Testis (tissue), 3 donors: ENCODE results near the gene UBE2E1. TPM values are rescaled to one million over a fixed set of nuclear protein-coding genes. Genes with fewer than 3 reads are reported as not detected.

ENCODE experiments used
- DNase-seq: peaks from one replicate; pipeline ENCODE4 v3.0.0-alpha.2; 2019
- H3K27ac ChIP-seq, 2 donors: fragments of 200-600 bp; sonication (generic); one replicate each; pipeline ENCODE4 v1.5.1; 2019
- H3K27me3 ChIP-seq: fragments of 200-600 bp; sonication (generic); one replicate; pipeline ENCODE4 v1.5.1; 2019
- H3K36me3 ChIP-seq: fragments of 200-600 bp; sonication (generic); one replicate; pipeline ENCODE4 v1.5.1; 2017; ENCODE audit warnings: low read depth; ENCODE audit errors: missing control alignments
- H3K4me1 ChIP-seq: fragments of 200-600 bp; sonication (generic); one replicate; pipeline ENCODE4 v1.5.1; 2019
- H3K4me3 ChIP-seq, 2 donors: fragments of 200-600 bp; sonication (generic); one replicate each; pipeline ENCODE4 v1.5.1; 2017 to 2019
- H3K9me3 ChIP-seq: fragments of 200-600 bp; sonication (generic); one replicate; pipeline ENCODE4 v1.5.1; 2017
- POLR2A ChIP-seq: fragments of 450-650 bp; IDR thresholded peaks from one replicate; pipeline ENCODE4 v1.6.1; 2017; ENCODE audit warnings: antibody characterized with exemption, mild to moderate bottlenecking, moderate library complexity
- WGBS, 2 donors: methylation state at CpG; one replicate each; pipeline ENCODE4 v1.1.5; 2018; 5-methylcytosine and 5-hydroxymethylcytosine counted together
- intact Hi-C: fragments of 100-400 bp; cut with DNase I; formaldehyde crosslinking; loops from one replicate; pipeline ENCODE4 v1.15.1; 2023; ENCODE audit warnings: low total_unique reads
- polyA plus RNA-seq: library from polyadenylated mRNA; stranded (reverse); fragments of 350-450 nt; fragmentation: Illumina TruSeq; extraction: RNeasy Lipid Tissue Mini Kit (QIAGEN cat#74804); gene quantifications from one replicate; pipeline ENCODE4 v1.2.3, GENCODE V29; 2014; ENCODE audit warnings: low read depth, low replicate concordance; ENCODE audit not compliant: insufficient read depth
- total RNA-seq, 2 donors: library from RNA; depleted of rRNA; stranded (reverse); fragments of >200 nt; gene quantifications; one replicate each; pipeline ENCODE4 v1.2.3, GENCODE V29; 2016
- TF ChIP-seq, protein P1 (sequence below), 3 experiments: fragments of 450-650 bp in 2 of 3; fragments of 200-600 bp in 1 of 3; sonication (generic) in 1 of 3; IDR thresholded peaks; one replicate each; pipeline ENCODE4 v1.5.1; 2016 to 2019; ENCODE audit warnings: antibody characterized with exemption in 3 of 3, mild to moderate bottlenecking in 2 of 3, moderate library complexity in 1 of 3

The UBE2E1 gene
- total and polyA plus RNA-seq, 3 donors from 2014 or later: 68.7 to 89.5 (median 82.2) TPM

DNA sequence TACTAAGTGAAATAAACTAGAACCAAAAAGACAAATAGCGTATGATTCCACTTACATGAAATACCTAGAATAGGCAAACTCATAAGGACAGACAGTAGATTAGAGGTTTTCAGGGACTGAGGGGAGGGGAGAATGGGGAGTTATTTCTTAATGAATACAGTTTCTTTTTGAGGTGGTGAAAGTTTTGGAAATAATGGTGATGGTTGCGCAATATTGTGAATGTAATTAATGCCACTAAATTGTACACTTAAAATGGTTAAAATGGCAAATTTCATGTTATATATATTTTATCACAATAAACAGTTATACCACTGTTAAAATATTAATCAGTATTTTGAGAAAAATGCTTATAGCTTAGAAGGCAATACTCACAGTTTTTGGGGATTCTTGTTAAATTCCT lies 11.0 kb downstream of the UBE2E1 start:
- Histone ChIP-seq H3K4me1 (no peaks in the 10 kb centered on the region), H3K27ac (no peak overlapping the region), H3K4me3 (no peak overlapping the region), H3K27me3 (no peaks in the 10 kb centered on the region), H3K9me3 (no peaks in the 10 kb centered on the region), H3K36me3 (no peaks in the 10 kb centered on the region)
- WGBS, 2 donors: 95 to 97% methylated on average over 2 of the region's 2 CpGs
- TF ChIP-seq POLR2A: no peak
- no peak for DNase-seq
- intact Hi-C loops: no loop called here

DNA sequence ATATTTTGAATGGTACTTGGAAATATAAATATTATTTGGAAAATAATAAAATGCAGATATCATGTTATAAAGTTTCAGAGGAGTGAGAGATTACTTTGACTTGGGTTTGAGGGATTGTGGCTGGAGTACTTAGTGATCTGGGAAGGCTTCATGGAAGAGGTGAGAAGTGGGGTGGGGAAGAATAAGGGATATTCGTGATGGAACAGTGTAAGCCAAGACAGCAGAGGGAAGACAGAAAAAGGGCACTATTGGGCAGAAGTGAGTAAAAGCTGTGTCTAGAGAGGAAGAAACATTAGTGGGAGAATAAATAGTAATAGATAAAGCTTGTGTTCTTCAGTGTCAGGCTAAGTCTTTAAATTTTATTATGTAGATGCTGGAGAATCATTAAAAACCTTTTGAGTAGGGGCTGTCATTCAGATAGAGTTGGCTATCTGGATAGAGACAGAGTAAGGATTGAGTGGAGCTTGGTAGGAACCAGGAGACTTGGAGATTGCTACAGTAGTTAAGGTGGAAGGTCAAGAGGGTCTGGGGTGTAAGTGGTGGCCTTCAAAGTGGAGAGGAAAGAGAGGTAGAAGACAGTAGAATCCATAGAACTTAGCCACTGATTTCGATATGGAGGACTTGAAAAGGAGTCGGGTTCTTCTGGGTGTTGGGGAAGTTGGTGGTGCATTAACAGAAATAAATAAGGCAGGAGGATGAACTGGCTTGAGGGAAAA lies 11.9 kb downstream of the UBE2E1 start:
- Histone ChIP-seq H3K36me3 (no peaks in the 10 kb centered on the region), H3K9me3 (no peaks in the 10 kb centered on the region), H3K27ac (no peak overlapping the region), H3K27me3 (no peaks in the 10 kb centered on the region), H3K4me1 (no peaks in the 10 kb centered on the region), H3K4me3 (no peak overlapping the region)
- intact Hi-C loops: no loop called here
- no peak for DNase-seq
- TF ChIP-seq, protein P1, sequence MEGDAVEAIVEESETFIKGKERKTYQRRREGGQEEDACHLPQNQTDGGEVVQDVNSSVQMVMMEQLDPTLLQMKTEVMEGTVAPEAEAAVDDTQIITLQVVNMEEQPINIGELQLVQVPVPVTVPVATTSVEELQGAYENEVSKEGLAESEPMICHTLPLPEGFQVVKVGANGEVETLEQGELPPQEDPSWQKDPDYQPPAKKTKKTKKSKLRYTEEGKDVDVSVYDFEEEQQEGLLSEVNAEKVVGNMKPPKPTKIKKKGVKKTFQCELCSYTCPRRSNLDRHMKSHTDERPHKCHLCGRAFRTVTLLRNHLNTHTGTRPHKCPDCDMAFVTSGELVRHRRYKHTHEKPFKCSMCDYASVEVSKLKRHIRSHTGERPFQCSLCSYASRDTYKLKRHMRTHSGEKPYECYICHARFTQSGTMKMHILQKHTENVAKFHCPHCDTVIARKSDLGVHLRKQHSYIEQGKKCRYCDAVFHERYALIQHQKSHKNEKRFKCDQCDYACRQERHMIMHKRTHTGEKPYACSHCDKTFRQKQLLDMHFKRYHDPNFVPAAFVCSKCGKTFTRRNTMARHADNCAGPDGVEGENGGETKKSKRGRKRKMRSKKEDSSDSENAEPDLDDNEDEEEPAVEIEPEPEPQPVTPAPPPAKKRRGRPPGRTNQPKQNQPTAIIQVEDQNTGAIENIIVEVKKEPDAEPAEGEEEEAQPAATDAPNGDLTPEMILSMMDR (IDR thresholded peaks at IDR 0.05): no peak
- no peak for TF ChIP-seq POLR2A
- 91 to 93% methylated on average over 3 of the region's 3 CpGs for WGBS, 2 donors

DNA sequence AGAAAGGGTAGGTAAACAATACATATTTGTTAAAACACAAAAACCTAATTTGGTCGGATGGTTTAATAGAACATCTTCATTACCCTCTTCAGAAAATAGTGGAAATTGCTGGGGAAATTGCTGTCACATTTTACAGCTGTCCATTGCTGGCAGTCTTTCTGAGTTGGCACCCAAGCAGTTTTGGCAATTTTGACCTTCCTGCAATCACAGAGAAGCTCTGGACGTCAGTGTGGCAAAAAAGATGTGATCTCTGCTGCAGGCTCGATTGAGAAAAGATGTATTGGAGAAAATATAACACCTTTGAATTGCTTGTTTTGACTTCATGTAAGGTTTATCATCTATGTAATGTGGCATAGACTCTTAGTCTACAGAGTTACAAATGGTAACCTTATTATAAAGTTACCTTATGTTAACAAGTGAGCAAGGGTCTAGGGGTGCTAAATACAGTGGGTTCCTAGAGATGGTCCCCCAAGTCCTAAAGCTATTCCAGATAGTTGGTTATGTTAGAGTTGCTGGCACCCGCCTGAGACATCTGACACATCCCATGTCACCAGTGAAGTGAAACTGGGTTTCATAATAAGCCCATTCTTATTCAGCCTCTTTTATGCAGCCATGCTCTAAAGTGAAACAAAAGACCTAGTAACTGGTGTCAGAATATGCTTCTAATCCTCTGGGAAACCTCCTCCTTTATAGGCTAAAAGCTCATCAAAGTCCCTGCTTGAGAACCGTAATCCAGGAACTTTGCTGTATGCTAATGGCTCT lies 14.0 kb downstream of the UBE2E1 start:
- Histone ChIP-seq H3K36me3 (no peaks in the 10 kb centered on the region), H3K27ac (no peak overlapping the region), H3K27me3 (no peaks in the 10 kb centered on the region), H3K4me3 (no peak overlapping the region), H3K4me1 (no peaks in the 10 kb centered on the region), H3K9me3 (no peaks in the 10 kb centered on the region)
- DNase-seq: no peak
- WGBS, 2 donors: 66 to 70% methylated on average over 5 of the region's 5 CpGs
- no peak for TF ChIP-seq POLR2A
- TF ChIP-seq, protein P1 (IDR thresholded peaks at IDR 0.05): no peak
- intact Hi-C loops: no loop called here

DNA sequence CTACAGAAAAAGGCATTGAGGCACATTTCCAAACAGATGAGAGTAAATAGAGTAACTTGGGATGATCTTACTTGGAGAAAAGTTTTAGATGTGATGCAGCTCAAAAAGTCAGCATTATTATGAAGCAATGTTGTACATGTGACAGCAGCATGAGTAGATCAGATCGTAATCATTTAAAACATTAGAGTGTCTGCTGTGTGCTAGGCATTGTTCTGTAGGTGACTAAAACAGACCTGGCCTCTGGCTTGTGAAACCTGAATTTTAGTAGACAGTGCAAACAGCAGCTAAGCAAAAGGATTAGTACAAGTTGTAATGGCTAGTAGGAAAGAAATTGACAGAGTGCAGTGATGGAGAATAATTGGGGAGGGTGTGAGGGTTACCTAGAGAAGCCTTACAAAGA lies 15.1 kb downstream of the UBE2E1 start:
- Histone ChIP-seq H3K4me1 (no peaks in the 10 kb centered on the region), H3K9me3 (no peaks in the 10 kb centered on the region), H3K27me3 (no peaks in the 10 kb centered on the region), H3K4me3 (no peak overlapping the region), H3K36me3 (no peaks in the 10 kb centered on the region), H3K27ac (no peak overlapping the region)
- 96 to 100% methylated on average over 1 of the region's 1 CpG for WGBS, 2 donors
- intact Hi-C loops: no loop called here
- DNase-seq: no peak
- TF ChIP-seq POLR2A: no peak
- TF ChIP-seq, protein P1 (IDR thresholded peaks at IDR 0.05): no peak

DNA sequence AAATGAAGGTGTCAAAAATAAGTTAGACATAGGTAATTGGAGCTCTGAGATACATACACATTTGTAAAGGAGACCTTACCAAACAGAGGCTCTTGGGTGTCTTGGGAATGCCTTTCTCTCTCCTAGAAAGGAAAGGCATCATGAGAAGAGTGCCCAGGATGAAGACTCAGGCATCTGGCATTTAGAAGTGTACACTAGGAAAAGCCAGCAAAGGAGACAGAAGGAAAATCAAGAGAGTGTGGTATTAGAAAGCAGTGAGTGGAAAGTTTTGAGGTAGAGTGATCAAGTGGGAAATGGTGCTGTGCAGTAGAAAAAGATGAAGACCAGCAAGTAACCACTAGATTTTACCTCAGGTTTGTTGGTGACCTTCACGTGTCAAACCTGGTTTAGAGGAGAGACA lies 16.1 kb downstream of the UBE2E1 start:
- no peaks in the 10 kb centered on the region for H3K36me3 ChIP-seq
- no peaks in the 10 kb centered on the region for H3K4me1 ChIP-seq
- no peaks in the 10 kb centered on the region for H3K27me3 ChIP-seq
- DNase-seq: no peak
- no peak overlapping the region for H3K27ac ChIP-seq
- intact Hi-C loops: no loop called here
- no peaks in the 10 kb centered on the region for H3K9me3 ChIP-seq
- TF ChIP-seq POLR2A: no peak
- TF ChIP-seq, protein P1 (IDR thresholded peaks at IDR 0.05): no peak
- WGBS, 2 donors: 75 to 85% methylated on average over 1 of the region's 1 CpG
- no peak overlapping the region for H3K4me3 ChIP-seq
